HG03571 (cell line): ENCODE results near the gene AFF1.
"Not testable (repeated sequence)": the region's sequence is repeated elsewhere in the genome, so short reads cannot be mapped to it uniquely, and the experiment has no call there.

Experiments used
- ATAC-seq: cut with Tn5 transposase; IDR thresholded peaks from one replicate; pipeline ENCODE4 v1.9.1; 2021; ENCODE audit not compliant: unreplicated experiment

AFF1 gene

GRCh38 chr4:87132035-87132434, 197.2 kb downstream of the AFF1 start:
- no peak for ATAC-seq

- no peak for ATAC-seq
Measured at GRCh38 chr4:87133183-87133582, 198.4 kb downstream of the AFF1 start.

- no peak for ATAC-seq
Measured at GRCh38 chr4:87134122-87134521, 199.3 kb downstream of the AFF1 start.

GRCh38 chr4:87141428-87141827, 206.6 kb downstream of the AFF1 start:
- no peak for ATAC-seq

- ATAC-seq, result no peak
Measured at GRCh38 chr4:87144356-87144755, 209.5 kb downstream of the AFF1 start.

- ATAC-seq, result not testable (repeated sequence)
Measured at GRCh38 chr4:87145934-87146333, 211.1 kb downstream of the AFF1 start.

- no peak for ATAC-seq
Measured at GRCh38 chr4:87147116-87147515, 212.3 kb downstream of the AFF1 start.

GRCh38 chr4:87150498-87151261, 215.9 kb downstream of the AFF1 start:
- ATAC-seq, result no peak

GRCh38 chr4:87151730-87152129, 216.9 kb downstream of the AFF1 start:
- ATAC-seq, result no peak

GRCh38 chr4:87152310-87153041, 217.7 kb downstream of the AFF1 start:
- no peak for ATAC-seq

GRCh38 chr4:87153078-87153870, 218.5 kb downstream of the AFF1 start:
- ATAC-seq, result no peak

- no peak for ATAC-seq
Measured at GRCh38 chr4:87165892-87166291, 231.1 kb downstream of the AFF1 start.

GRCh38 chr4:87166296-87166854, 231.6 kb downstream of the AFF1 start:
- ATAC-seq, result no peak

- no peak for ATAC-seq
Measured at GRCh38 chr4:87171944-87172343, 237.1 kb downstream of the AFF1 start.

- ATAC-seq, result no peak
Measured at GRCh38 chr4:87174672-87175071, 239.9 kb downstream of the AFF1 start.

GRCh38 chr4:87179751-87180150, 244.9 kb downstream of the AFF1 start:
- no peak for ATAC-seq

- no peak for ATAC-seq
Measured at GRCh38 chr4:87180767-87181166, 246.0 kb downstream of the AFF1 start.

- ATAC-seq, result no peak
Measured at GRCh38 chr4:87185146-87185870, 250.5 kb downstream of the AFF1 start.

GRCh38 chr4:87188048-87188447, 253.2 kb downstream of the AFF1 start:
- no peak for ATAC-seq

- no peak for ATAC-seq
Measured at GRCh38 chr4:87188932-87189331, 254.1 kb downstream of the AFF1 start.
